ENCODE data around the gene P2RX6.
"Not testable (repeated sequence)": the region's sequence is repeated elsewhere in the genome, so short reads cannot be mapped to it uniquely, and the experiment has no call there.

P2RX6 gene

GRCh38 chr22:21032868-21033688 lies 18.1 kb downstream of the P2RX6 start:
- Mint-ChIP-seq H3K36me3 (ENCODE audit: low read depth) (no peaks in the 10 kb centered on the region), H3K4me3 (peak overlapping the region in 2 of 3 experiments; percentile 8 to 68), H3K27me3 (ENCODE audit: low read depth) (peaks cover 29% of the 10 kb centered on the region), H3K4me1 (peaks cover 21% of the 10 kb centered on the region), H3K27ac (no peak overlapping the region), H3K9me3 (no peaks in the 10 kb centered on the region)
- no peak for TF ChIP-seq CTCF (IDR thresholded peaks at IDR 0.05; ENCODE audit: unreplicated experiment in 3 of 3)

- Mint-ChIP-seq H3K9me3 (no peaks in the 10 kb centered on the region), H3K27me3 (ENCODE audit: low read depth) (peaks cover 29% of the 10 kb centered on the region), H3K27ac (no peak overlapping the region), H3K4me1 (peaks cover 27% of the 10 kb centered on the region), H3K4me3 (no peak overlapping the region), H3K36me3 (ENCODE audit: low read depth) (no peaks in the 10 kb centered on the region)
- no peak for TF ChIP-seq CTCF (IDR thresholded peaks at IDR 0.05; ENCODE audit: unreplicated experiment in 3 of 3)
Measured at GRCh38 chr22:21033895-21034294, 18.9 kb downstream of the P2RX6 start.

GRCh38 chr22:21034989-21035388 lies 20.0 kb downstream of the P2RX6 start:
- Mint-ChIP-seq H3K27me3 (ENCODE audit: low read depth) (peaks cover 25% of the 10 kb centered on the region), H3K36me3 (ENCODE audit: low read depth) (no peaks in the 10 kb centered on the region), H3K4me1 (peaks cover 19% of the 10 kb centered on the region), H3K4me3 (no peak overlapping the region), H3K27ac (no peak overlapping the region), H3K9me3 (no peaks in the 10 kb centered on the region)
- no peak for TF ChIP-seq CTCF (IDR thresholded peaks at IDR 0.05; ENCODE audit: unreplicated experiment in 3 of 3)

- Mint-ChIP-seq H3K36me3 (ENCODE audit: low read depth) (peaks cover 3% of the 10 kb centered on the region), H3K27me3 (ENCODE audit: low read depth) (peaks cover 16% of the 10 kb centered on the region), H3K4me3 (no peak overlapping the region), H3K4me1 (peaks cover 11% of the 10 kb centered on the region), H3K9me3 (no peaks in the 10 kb centered on the region), H3K27ac (peak overlapping the region; percentile 53 to 89 (median 71))
- no peak for TF ChIP-seq CTCF (IDR thresholded peaks at IDR 0.05; ENCODE audit: unreplicated experiment in 3 of 3)
Measured at GRCh38 chr22:21038405-21038804, 23.4 kb downstream of the P2RX6 start.

- Mint-ChIP-seq H3K4me1 (peaks cover 14% of the 10 kb centered on the region), H3K27me3 (ENCODE audit: low read depth) (peaks cover 16% of the 10 kb centered on the region)
- H3K9me3 Mint-ChIP-seq; H3K36me3 Mint-ChIP-seq (ENCODE audit: low read depth); H3K4me3 Mint-ChIP-seq; H3K27ac Mint-ChIP-seq: not testable (repeated sequence)
Measured at GRCh38 chr22:21039158-21039557, 24.2 kb downstream of the P2RX6 start.

GRCh38 chr22:21041937-21042336 lies 27.0 kb downstream of the P2RX6 start:
- Mint-ChIP-seq H3K36me3 (ENCODE audit: low read depth) (peaks cover 3% of the 10 kb centered on the region), H3K27me3 (ENCODE audit: low read depth) (peaks cover 16% of the 10 kb centered on the region), H3K4me3 (no peak overlapping the region), H3K9me3 (no peaks in the 10 kb centered on the region), H3K27ac (no peak overlapping the region), H3K4me1 (peaks cover 31% of the 10 kb centered on the region)
- no peak for TF ChIP-seq CTCF (IDR thresholded peaks at IDR 0.05; ENCODE audit: unreplicated experiment in 3 of 3)
